CD4-positive, alpha-beta memory T cell (primary cell): Measurements from ENCODE around the gene RTCA. TPM values are rescaled to one million over a fixed set of nuclear protein-coding genes. Genes with fewer than 3 reads are reported as not detected.
A peak's percentile ranks its signal among the peaks of the same experiment; 100 is the strongest.

Source experiments
- CTCF ChIA-PET: fragments of 350-600 bp; sonication (Branson Sonifier 250); formaldehyde crosslinking; loops from one replicate; lab custom pipeline; 2021; ENCODE audit warnings: inconsistent platforms; ENCODE audit not compliant: partially characterized antibody; lab: Charles Lee
- POLR2A ChIA-PET: fragments of 350-600 bp; sonication (Branson Sonifier 250); formaldehyde crosslinking; loops from one replicate; lab custom pipeline; 2021; ENCODE audit not compliant: partially characterized antibody; lab: Charles Lee
- DNase-seq, 5 donors: peaks; one replicate each; pipeline versions ENCODE4 v3.0.0 to v3.0.0-alpha.2; 2020 to 2022; ENCODE audit warnings: mixed read lengths in 1 of 5
- H3K27ac ChIP-seq: one replicate; pipeline ENCODE4 v1.7.0; 2013; ENCODE audit warnings: low read depth, low read length
- H3K27me3 ChIP-seq: 2 replicates; pipeline ENCODE4 v1.7.0; 2013; ENCODE audit warnings: mild to moderate bottlenecking, low read length, moderate library complexity; ENCODE audit not compliant: insufficient read depth
- H3K36me3 ChIP-seq: 2 replicates; pipeline ENCODE4 v1.7.0; 2013; ENCODE audit warnings: mild to moderate bottlenecking, low read length, moderate library complexity; ENCODE audit not compliant: insufficient read depth
- H3K4me1 ChIP-seq: 2 replicates; pipeline ENCODE4 v1.7.0; 2013; ENCODE audit warnings: mild to moderate bottlenecking, low read length, moderate library complexity; ENCODE audit not compliant: insufficient read depth
- H3K4me3 ChIP-seq, 2 donors: one replicate each; pipeline ENCODE4 v1.7.0; 2013; ENCODE audit warnings: low read length in 2 of 2, mild to moderate bottlenecking in 1 of 2
- H3K9me3 ChIP-seq, 2 donors: one replicate each; pipeline ENCODE4 v1.7.0; 2013; ENCODE audit warnings: low read length in 2 of 2, control low read depth in 1 of 2; ENCODE audit not compliant: control insufficient read depth in 1 of 2
- H3K27ac Mint-ChIP-seq, 7 donors: one replicate each; pipeline ENCODE4 v1.8.0; 2020 to 2021; ENCODE audit warnings: mixed read lengths in 7 of 7, mild to moderate bottlenecking in 6 of 7, inconsistent platforms in 3 of 7, moderate library complexity in 3 of 7
- H3K27me3 Mint-ChIP-seq, 2 donors: one replicate each; pipeline ENCODE4 v1.8.0; 2020 to 2021; ENCODE audit warnings: mixed read lengths in 2 of 2
- H3K36me3 Mint-ChIP-seq, 2 donors: one replicate each; pipeline ENCODE4 v1.8.0; 2020 to 2021; ENCODE audit warnings: mixed read lengths in 2 of 2, inconsistent platforms in 1 of 2, mild to moderate bottlenecking in 1 of 2
- H3K4me1 Mint-ChIP-seq, 4 donors: one replicate each; pipeline ENCODE4 v1.8.0; 2020 to 2021; ENCODE audit warnings: mixed read lengths in 4 of 4, mild to moderate bottlenecking in 1 of 4
- H3K4me3 Mint-ChIP-seq, 8 donors: one replicate each; pipeline ENCODE4 v1.8.0; 2020 to 2021; ENCODE audit warnings: mixed read lengths in 8 of 8, mild to moderate bottlenecking in 7 of 8, moderate library complexity in 6 of 8, inconsistent platforms in 3 of 8
- H3K9me3 Mint-ChIP-seq, 8 donors: one replicate each; pipeline ENCODE4 v1.8.0; 2020 to 2021; ENCODE audit warnings: mixed read lengths in 8 of 8, mild to moderate bottlenecking in 5 of 8, inconsistent platforms in 3 of 8, moderate library complexity in 1 of 8
- intact Hi-C: fragments of 100-400 bp; cut with micrococcal nuclease; formaldehyde crosslinking; loops from one replicate; pipeline ENCODE4 v1.15.1; 2023
- polyA plus RNA-seq, 2 donors: library from polyadenylated mRNA; unstranded; fragments of 300-500 nt; fragmentation: Illumina TruSeq; gene quantifications; one replicate each; pipeline ENCODE4 v1.2.3, GENCODE V29; 2021
- total RNA-seq, 2 experiments: library from RNA; stranded (reverse); gene quantifications; one replicate each; pipeline ENCODE4 v1.2.3, GENCODE V29; 2021

The RTCA gene
- total and polyA plus RNA-seq, 4 experiments from 2014 or later: 19.0 to 41.4 (median 32.2) TPM

DNA sequence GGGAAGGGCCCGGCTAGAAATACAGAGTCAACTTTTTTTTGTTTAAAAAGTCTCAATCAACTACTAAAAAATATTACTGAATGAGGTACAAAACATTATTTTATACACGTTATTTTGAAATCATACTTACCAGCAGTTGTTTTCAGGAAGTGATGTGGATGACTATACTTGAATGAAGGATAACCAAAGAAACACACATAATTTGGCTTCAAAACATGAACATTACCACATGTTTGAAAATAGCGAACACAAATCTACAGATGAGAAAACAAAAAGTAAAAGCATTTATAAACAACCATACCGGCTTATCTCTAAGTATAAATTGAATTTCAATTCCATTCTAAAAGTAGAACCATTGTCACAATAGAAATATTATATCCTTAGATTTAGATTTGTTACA, 25.4 kb upstream of the RTCA start:
- H3K36me3 ChIP-seq: peaks cover 9% of the 10 kb centered on the region
- no peak for DNase-seq
- peaks cover 4% of the 10 kb centered on the region for H3K4me1 ChIP-seq
- H3K27me3 ChIP-seq: no peaks in the 10 kb centered on the region
- H3K27me3 Mint-ChIP-seq: no peaks in the 10 kb centered on the region
- CTCF ChIA-PET: no interaction called here
- H3K9me3 Mint-ChIP-seq: no peaks in the 10 kb centered on the region
- peaks cover 4 to 23% (median 17%) of the 10 kb centered on the region in 4 donors for H3K4me1 Mint-ChIP-seq
- intact Hi-C loops: no loop called here
- no peak overlapping the region for H3K4me3 Mint-ChIP-seq
- no peak overlapping the region for H3K27ac ChIP-seq
- POLR2A ChIA-PET: no interaction called here
- no peak overlapping the region for H3K27ac Mint-ChIP-seq
- H3K4me3 ChIP-seq: no peak overlapping the region
- H3K9me3 ChIP-seq: no peaks in the 10 kb centered on the region
- peaks cover 27 to 38% of the 10 kb centered on the region in 2 donors for H3K36me3 Mint-ChIP-seq

DNA sequence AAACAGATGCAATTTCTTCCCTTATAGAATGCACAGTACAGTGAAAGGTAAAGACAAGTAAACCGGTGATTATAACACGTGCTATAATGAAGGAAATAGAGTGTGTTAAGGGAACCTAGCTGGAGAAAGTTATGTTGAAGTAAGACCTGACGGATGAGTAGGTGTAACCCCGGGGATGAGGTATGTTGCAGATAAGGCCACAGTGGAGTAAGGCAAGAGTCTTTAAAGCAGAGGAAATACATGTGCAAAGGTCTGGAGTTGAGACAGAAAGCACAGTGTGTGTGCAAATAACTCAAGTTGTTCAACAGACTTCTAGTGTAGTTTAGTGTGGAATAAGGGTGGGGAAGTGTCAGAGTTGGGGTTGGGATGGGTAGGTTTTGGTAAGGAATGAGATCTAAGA, 19.3 kb upstream of the RTCA start:
- no peaks in the 10 kb centered on the region for H3K27me3 ChIP-seq
- H3K36me3 Mint-ChIP-seq: peaks cover 4 to 5% of the 10 kb centered on the region in 2 donors
- intact Hi-C loops: loop anchor here (5.0 kb wide), 1 partner anchor 209 kb away; a partner anchor contains a TSS
- no peak for DNase-seq
- H3K9me3 Mint-ChIP-seq: no peaks in the 10 kb centered on the region
- H3K4me3 ChIP-seq: no peak overlapping the region
- H3K27ac ChIP-seq: no peak overlapping the region
- peaks cover 34% of the 10 kb centered on the region for H3K4me1 ChIP-seq
- H3K9me3 ChIP-seq: no peaks in the 10 kb centered on the region
- H3K36me3 ChIP-seq: no peaks in the 10 kb centered on the region
- H3K4me1 Mint-ChIP-seq: peaks cover 13 to 29% (median 23%) of the 10 kb centered on the region in 4 donors
- peak overlapping the region in 4 of 8 donors; percentile 6 to 53 (median 14) for H3K4me3 Mint-ChIP-seq
- ChIA-PET CTCF (no interaction called here), POLR2A (no interaction called here)
- peak overlapping the region in 3 of 7 donors; percentile 2 to 31 (median 9) for H3K27ac Mint-ChIP-seq
- no peaks in the 10 kb centered on the region for H3K27me3 Mint-ChIP-seq

DNA sequence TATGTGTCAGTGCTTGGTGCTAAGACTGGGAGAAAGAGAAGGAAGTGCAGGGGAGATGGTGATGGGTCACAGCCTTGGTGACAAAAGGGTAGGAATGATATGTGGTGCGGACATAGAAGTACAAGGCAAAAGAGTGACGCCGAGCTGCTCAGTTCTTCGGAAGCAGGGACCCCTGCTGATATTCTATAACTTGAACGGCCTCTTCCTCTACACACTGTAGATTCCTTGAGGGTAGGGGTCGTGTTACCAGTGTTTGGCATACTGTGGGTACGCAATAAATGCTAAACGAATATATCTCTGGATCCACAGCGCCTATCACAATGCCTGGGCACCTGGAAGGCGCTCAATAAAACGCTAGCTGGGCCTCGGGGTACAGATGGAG, 16.9 kb upstream of the RTCA start:
- no peak overlapping the region for H3K27ac Mint-ChIP-seq
- no peaks in the 10 kb centered on the region for H3K36me3 ChIP-seq
- intact Hi-C loops: loop anchor here (1.0 to 5.0 kb wide), 4 partner anchors 17 to 212 kb away; partner anchors contain the start of genes RTCA and TRMT13
- peaks cover 34% of the 10 kb centered on the region for H3K4me1 ChIP-seq
- no peaks in the 10 kb centered on the region for H3K9me3 Mint-ChIP-seq
- POLR2A ChIA-PET: interaction anchor here (1.0 to 4.0 kb wide), 12 partner anchors 11 to 399 kb away, joined by 3 to 63 read pairs (median 6); partner anchors contain the start of genes AGL, CDC14A, RTCA and SLC35A3
- CTCF ChIA-PET: interaction anchor here (0.6 to 2.2 kb wide), 4 partner anchors 17 to 646 kb away, joined by 3 to 11 read pairs (median 3); partner anchors contain the start of genes RTCA and SLC30A7
- no peaks in the 10 kb centered on the region for H3K27me3 Mint-ChIP-seq
- H3K27me3 ChIP-seq: no peaks in the 10 kb centered on the region
- H3K4me1 Mint-ChIP-seq: peaks cover 13 to 22% (median 19%) of the 10 kb centered on the region in 4 donors
- peaks cover under 1 to 1% of the 10 kb centered on the region in 2 donors for H3K36me3 Mint-ChIP-seq
- H3K9me3 ChIP-seq: no peaks in the 10 kb centered on the region
- H3K4me3 ChIP-seq: peak overlapping the region; percentile 93 to 95
- peak overlapping the region; percentile 76 for H3K27ac ChIP-seq
- DNase-seq: no peak
- no peak overlapping the region for H3K4me3 Mint-ChIP-seq

DNA sequence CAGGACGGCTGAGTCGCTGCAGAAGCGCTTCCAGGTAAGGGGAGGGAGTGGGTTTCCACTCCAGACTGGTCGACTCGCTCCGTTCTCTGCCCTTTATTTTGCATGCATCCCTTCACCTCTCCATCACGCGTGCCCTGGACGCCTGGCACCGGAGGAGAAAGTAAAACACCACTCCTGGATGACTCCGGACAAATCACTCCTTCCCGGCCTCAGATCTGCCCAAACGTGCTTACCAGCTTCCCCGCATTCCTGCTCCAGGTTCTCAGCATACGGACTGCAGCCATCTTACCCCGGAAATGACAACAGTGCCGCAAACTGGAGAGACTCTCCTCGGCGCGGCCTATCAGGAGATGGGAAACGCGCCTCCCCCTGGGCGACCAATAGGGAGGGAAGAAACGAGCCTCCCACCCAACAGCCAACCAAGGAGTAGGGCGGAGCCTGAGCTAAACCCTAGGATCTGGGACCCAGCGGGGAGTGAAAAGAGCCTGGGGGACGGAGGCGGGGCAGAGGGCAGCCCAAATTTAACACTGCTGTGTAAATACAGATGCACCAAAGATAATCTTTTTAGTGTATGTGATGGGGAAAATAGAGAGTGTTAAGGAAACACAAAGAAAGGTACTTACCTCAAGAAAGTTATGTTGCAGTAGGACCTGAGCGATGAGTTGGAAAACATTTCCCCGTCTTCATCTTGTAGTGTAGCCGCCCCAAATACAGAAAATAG, 16.3 kb upstream of the RTCA start, which contains the start of gene DBT:
TSS of gene DBT (minus strand) at position 298 of the 721 bp plus-strand sequence. CDS start at position 284, 14 bp downstream.
- intact Hi-C loops: loop anchor here (1.0 to 5.0 kb wide), 4 partner anchors 17 to 212 kb away; partner anchors contain the start of genes RTCA and TRMT13
- peak within 1 kb of the TSS in 1 of 7 donors; percentile 58 for H3K27ac Mint-ChIP-seq
- Histone ChIP-seq H3K27ac (peak within 1 kb of the TSS; percentile 76), H3K4me3 (peak within 1 kb of the TSS; percentile 93 to 95), H3K4me1 (peaks cover 34% of the 10 kb centered on the region), H3K27me3 (no peaks in the 10 kb centered on the region), H3K36me3 (no peaks in the 10 kb centered on the region), H3K9me3 (no peaks in the 10 kb centered on the region)
- ChIA-PET POLR2A (interaction anchor here (0.6 to 4.0 kb wide), 17 partner anchors 11 to 400 kb away, joined by 3 to 63 read pairs (median 4); partner anchors contain the start of genes AGL, CDC14A, RTCA and SLC35A3), CTCF (interaction anchor here (0.6 to 2.2 kb wide), 6 partner anchors 17 to 646 kb away, joined by 3 to 11 read pairs (median 3); partner anchors contain the start of genes RTCA and SLC30A7)
- no peaks in the 10 kb centered on the region for H3K36me3 Mint-ChIP-seq
- H3K27me3 Mint-ChIP-seq: no peaks in the 10 kb centered on the region
- H3K9me3 Mint-ChIP-seq: no peaks in the 10 kb centered on the region
- DNase-seq: peak; percentile 88 to 96 (median 89)
- H3K4me3 Mint-ChIP-seq: no peak within 1 kb of the TSS
- peaks cover 11 to 20% (median 16%) of the 10 kb centered on the region in 4 donors for H3K4me1 Mint-ChIP-seq

DNA sequence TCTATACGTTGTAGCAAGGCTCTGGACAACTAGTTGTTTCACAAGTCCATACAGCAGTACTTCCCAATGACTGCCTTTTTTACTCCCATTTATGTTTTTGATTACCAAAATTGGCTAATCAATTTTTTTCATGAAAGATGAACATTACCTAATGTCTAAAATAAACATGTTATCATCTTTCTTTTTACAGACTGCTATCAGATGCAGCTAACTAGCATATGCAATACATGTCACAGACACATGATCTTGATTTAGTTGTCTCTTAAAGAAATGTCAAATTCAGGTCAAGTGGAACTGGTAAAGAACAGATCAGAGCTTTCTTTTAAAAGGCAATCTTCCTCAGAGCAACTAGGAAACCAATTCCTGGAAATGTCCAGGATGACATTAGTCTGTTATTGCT, 15.8 kb upstream of the RTCA start:
- H3K36me3 ChIP-seq: no peaks in the 10 kb centered on the region
- Mint-ChIP-seq H3K9me3 (no peaks in the 10 kb centered on the region), H3K36me3 (no peaks in the 10 kb centered on the region), H3K4me1 (peaks cover 9 to 17% (median 15%) of the 10 kb centered on the region in 4 donors), H3K27me3 (no peaks in the 10 kb centered on the region), H3K4me3 (no peak overlapping the region), H3K27ac (no peak overlapping the region)
- H3K27ac ChIP-seq: peak overlapping the region; percentile 76
- H3K27me3 ChIP-seq: no peaks in the 10 kb centered on the region
- H3K4me1 ChIP-seq: peaks cover 32% of the 10 kb centered on the region
- ChIA-PET CTCF (interaction anchor here (0.7 to 2.2 kb wide), 5 partner anchors 16 to 187 kb away, joined by 3 to 11 read pairs (median 3); partner anchors contain the start of gene RTCA), POLR2A (interaction anchor here (0.6 to 4.0 kb wide), 18 partner anchors 12 to 400 kb away, joined by 3 to 63 read pairs (median 4); partner anchors contain the start of genes AGL, CDC14A, RTCA and SLC35A3)
- no peak for DNase-seq
- H3K4me3 ChIP-seq: peak overlapping the region; percentile 93 to 95
- intact Hi-C loops: no loop called here
- H3K9me3 ChIP-seq: no peaks in the 10 kb centered on the region

DNA sequence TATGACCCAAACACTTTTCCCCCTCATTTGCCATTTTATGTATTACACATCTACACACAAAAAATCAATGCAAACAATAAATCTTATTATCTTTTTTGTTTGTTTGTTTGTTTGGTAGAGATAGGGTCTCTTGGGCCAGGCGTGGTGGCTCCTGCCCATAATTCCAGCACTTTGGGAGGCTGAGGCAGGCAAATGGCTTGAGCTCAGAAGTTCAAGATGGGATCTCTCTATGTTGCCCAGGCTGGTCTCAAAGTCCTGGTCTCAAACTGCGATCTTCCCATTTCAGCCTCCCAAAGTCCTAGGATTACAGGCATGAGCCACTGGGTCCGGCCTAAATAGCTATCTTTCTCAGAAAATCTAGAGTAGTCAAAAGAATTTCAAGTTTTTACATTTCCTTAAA, 15.2 kb upstream of the RTCA start:
- ChIA-PET CTCF (interaction anchor here (1.1 to 2.2 kb wide), 2 partner anchors 15 to 174 kb away, joined by 3 to 11 read pairs; partner anchors contain the start of gene RTCA), POLR2A (interaction anchor here (0.6 to 4.0 kb wide), 6 partner anchors 16 to 401 kb away, joined by 3 to 63 read pairs (median 6); partner anchors contain the start of genes AGL, RTCA and SLC35A3)
- Histone ChIP-seq H3K4me3 (no peak overlapping the region), H3K4me1 (peaks cover 30% of the 10 kb centered on the region), H3K9me3 (no peaks in the 10 kb centered on the region), H3K27me3 (no peaks in the 10 kb centered on the region), H3K36me3 (no peaks in the 10 kb centered on the region), H3K27ac (no peak overlapping the region)
- H3K4me3 Mint-ChIP-seq: no peak overlapping the region
- no peaks in the 10 kb centered on the region for H3K36me3 Mint-ChIP-seq
- peaks cover 9 to 15% (median 11%) of the 10 kb centered on the region in 4 donors for H3K4me1 Mint-ChIP-seq
- DNase-seq: no peak
- H3K27ac Mint-ChIP-seq: peak overlapping the region in 1 of 7 donors; percentile 58
- H3K27me3 Mint-ChIP-seq: no peaks in the 10 kb centered on the region
- H3K9me3 Mint-ChIP-seq: no peaks in the 10 kb centered on the region
- intact Hi-C loops: no loop called here

DNA sequence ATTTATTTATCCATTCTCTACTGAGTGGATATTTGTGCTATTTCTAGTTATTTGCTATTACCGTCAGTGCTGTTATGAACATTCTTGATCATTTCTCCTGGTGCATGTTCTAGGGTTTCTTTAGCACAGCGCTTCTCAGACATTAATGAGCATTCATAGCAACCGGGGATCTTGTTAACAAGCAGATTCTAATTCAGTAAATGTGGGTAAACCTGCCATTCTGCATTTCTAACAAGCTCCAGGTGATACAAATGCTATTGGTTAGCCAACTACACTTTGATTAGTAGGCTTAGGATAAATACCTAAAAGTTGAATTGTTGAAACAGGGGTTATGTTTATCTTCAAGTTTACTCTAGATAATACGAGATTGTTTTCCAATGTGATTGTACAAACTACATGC, 13.1 kb upstream of the RTCA start:
- H3K9me3 ChIP-seq: no peaks in the 10 kb centered on the region
- Mint-ChIP-seq H3K27ac (no peak overlapping the region), H3K9me3 (no peaks in the 10 kb centered on the region), H3K27me3 (no peaks in the 10 kb centered on the region), H3K4me3 (no peak overlapping the region), H3K4me1 (peaks cover 0 to 6% (median 3%) of the 10 kb centered on the region in 4 donors), H3K36me3 (no peaks in the 10 kb centered on the region)
- no peak overlapping the region for H3K27ac ChIP-seq
- H3K4me1 ChIP-seq: peaks cover 22% of the 10 kb centered on the region
- DNase-seq: no peak
- no peak overlapping the region for H3K4me3 ChIP-seq
- intact Hi-C loops: no loop called here
- ChIA-PET CTCF (no interaction called here), POLR2A (no interaction called here)
- H3K36me3 ChIP-seq: no peaks in the 10 kb centered on the region
- H3K27me3 ChIP-seq: no peaks in the 10 kb centered on the region
